ENCODE results near the gene SHISA5.
"Not testable (repeated sequence)": the region's sequence is repeated elsewhere in the genome, so short reads cannot be mapped to it uniquely, and the experiment has no call there.

SHISA5 gene

GRCh38 chr3:48504051-48504946, at the start of gene SHISA5:
SHISA5 (minus strand) TSS chr3:48504174; CDS start chr3:48504094, 80 bp downstream.
- peak; percentile 76 for DNase-seq

- no peak for DNase-seq
These were observed 49.4 kb upstream of the SHISA5 start for GRCh38 chr3:48553361-48553760.

- DNase-seq = no peak
These were observed 48.4 kb upstream of the SHISA5 start for GRCh38 chr3:48552111-48552951.

- not testable (repeated sequence) for DNase-seq
These were observed 47.7 kb upstream of the SHISA5 start for GRCh38 chr3:48551651-48552050.

GRCh38 chr3:48548729-48549705, 45.0 kb upstream of the SHISA5 start:
- DNase-seq = peak; percentile 92

- no peak for DNase-seq
These were observed 44.2 kb upstream of the SHISA5 start for GRCh38 chr3:48548126-48548525.

GRCh38 chr3:48546203-48546829, 42.3 kb upstream of the SHISA5 start:
- no peak for DNase-seq

- no peak for DNase-seq
These were observed 40.2 kb upstream of the SHISA5 start for GRCh38 chr3:48544141-48544540.

- DNase-seq = no peak
These were observed 39.4 kb upstream of the SHISA5 start for GRCh38 chr3:48543271-48543866.

- no peak for DNase-seq
These were observed 34.5 kb upstream of the SHISA5 start for GRCh38 chr3:48538451-48538850.

GRCh38 chr3:48536785-48537184, 32.8 kb upstream of the SHISA5 start:
- no peak for DNase-seq

GRCh38 chr3:48536116-48536515, 32.1 kb upstream of the SHISA5 start:
- DNase-seq = no peak

GRCh38 chr3:48535578-48535977, 31.6 kb upstream of the SHISA5 start:
- no peak for DNase-seq

- no peak for DNase-seq
These were observed 29.0 kb upstream of the SHISA5 start for GRCh38 chr3:48532977-48533337.

GRCh38 chr3:48532271-48532976, 28.4 kb upstream of the SHISA5 start:
- no peak for DNase-seq

- not testable (repeated sequence) for DNase-seq
These were observed 26.7 kb upstream of the SHISA5 start for GRCh38 chr3:48530701-48531100.

- no peak for DNase-seq
These were observed 24.8 kb upstream of the SHISA5 start for GRCh38 chr3:48528754-48529153.

- DNase-seq = no peak
These were observed 24.1 kb upstream of the SHISA5 start for GRCh38 chr3:48528048-48528447.

- DNase-seq = no peak
These were observed 21.0 kb upstream of the SHISA5 start for GRCh38 chr3:48524970-48525369.

GRCh38 chr3:48521635-48522034, 17.7 kb upstream of the SHISA5 start:
- no peak for DNase-seq

- no peak for DNase-seq
These were observed 15.3 kb upstream of the SHISA5 start for GRCh38 chr3:48519277-48519643.
